HG03280 (cell line): ENCODE data around the gene TMTC4.
"Not testable (repeated sequence)": the region's sequence is repeated elsewhere in the genome, so short reads cannot be mapped to it uniquely, and the experiment has no call there.

Experiments
- ATAC-seq: cut with Tn5 transposase; IDR thresholded peaks from one replicate; pipeline ENCODE4 v1.9.1; 2021; ENCODE audit warnings: mild to moderate bottlenecking, moderate library complexity; ENCODE audit not compliant: unreplicated experiment

TMTC4 gene

DNA sequence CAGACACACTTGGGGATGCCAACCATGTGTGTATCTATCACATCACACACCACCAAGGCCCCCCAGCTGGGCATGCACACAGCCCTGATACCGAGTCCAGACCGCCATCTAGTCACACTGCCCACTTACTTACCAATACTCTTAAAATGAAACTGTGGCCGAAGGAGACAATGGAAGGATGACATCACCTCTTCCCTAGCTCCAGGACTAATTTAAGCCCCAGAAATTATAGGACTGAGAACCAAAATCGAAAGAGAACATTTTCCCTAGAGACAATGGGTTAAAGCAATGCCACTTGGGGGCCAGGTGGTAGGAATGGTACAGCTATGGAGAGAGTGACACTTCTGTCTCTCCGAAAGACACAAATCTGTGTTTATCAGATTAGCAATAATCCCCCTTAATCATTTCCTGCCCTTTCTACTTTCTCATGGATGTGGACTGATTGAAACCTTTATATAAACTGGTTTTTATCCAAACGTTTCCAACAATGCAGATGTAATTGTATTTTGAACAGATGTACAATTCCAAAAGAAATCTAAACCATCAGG is 85.3 kb downstream of the TMTC4 start:
- no peak for ATAC-seq

DNA sequence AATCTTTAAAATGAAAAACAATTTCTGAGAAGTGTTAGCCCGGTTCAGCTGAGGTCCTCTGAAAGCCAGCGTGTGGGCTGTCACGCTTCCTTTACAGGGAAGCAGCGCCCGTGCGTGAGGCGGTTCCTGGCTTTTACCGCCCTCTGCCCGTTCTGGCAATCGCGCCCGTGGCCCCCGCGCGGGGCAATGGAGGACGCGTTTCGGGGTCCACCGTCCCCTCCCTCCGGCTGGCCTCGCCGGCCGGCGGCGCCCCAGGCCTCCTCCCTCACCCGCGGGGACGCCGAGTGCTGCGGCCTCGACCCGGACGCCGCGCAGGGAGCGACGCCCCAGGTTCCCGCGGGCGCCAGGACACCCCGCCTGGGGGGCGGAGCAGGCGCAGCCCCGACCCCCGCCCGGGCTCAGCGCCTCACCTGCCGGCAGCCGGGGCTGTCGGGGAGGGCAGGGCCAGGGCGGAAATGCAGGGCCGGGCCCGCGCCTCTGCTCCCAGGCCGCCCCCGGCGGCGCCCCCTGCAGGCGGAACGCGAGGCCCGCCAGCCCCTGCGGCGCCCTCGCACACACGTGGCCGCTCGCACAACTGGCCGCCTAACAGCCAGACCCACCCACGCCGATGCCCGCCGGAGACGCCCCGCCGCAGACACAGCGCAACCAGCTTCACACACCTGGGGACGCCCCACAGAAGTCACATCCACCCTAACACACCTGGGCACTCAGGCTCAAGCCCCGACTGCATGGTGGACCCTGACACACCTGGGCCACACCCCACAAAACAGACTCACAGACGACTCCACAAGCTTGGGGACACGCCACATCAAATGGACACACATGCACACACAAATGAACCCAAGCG is 86.0 kb downstream of the TMTC4 start, which contains the start of gene GGACT:
GGACT (minus strand) TSS at position 459 of the 847 bp plus-strand sequence. CDS start 56,198 bp downstream, outside the sequence.
- peak; percentile 98 for ATAC-seq

DNA sequence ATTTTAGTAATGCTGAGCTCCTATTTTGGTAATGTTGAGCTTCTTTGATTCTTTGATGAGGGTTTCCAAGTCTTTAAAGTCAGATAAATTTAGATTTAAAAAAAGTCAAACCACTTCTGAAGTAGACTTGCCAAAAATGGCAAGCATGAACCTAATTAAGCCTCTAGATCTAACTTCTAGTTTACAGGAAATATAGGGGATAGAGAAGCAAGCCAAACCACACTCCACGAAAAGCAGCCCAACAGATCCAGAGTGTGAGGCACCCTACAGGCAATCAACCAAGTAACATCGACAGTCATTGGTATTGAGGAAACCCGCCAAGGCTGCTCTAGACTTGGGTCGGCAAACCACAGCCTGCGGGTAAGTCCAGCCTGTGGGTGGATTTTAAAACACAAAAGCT is 89.7 kb downstream of the TMTC4 start:
- no peak for ATAC-seq

DNA sequence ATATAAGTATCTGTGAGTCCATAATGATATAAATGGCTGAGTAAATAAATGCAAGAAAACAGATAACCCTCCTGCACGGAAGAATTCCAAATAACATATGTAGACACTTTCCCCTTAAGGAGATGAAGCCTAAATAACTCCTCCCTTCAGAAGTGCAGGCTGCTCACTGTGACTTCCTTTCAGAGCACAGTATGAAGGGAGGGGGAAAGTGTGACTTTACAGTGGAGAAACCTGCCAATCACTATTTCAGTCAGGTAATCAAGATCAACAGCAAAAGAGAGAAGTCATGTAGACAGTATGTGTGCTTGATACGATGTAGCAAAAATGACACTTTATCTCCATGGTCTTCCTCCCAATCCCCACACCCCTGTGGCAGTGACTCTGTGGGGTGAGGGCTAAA is 93.1 kb downstream of the TMTC4 start:
- no peak for ATAC-seq

DNA sequence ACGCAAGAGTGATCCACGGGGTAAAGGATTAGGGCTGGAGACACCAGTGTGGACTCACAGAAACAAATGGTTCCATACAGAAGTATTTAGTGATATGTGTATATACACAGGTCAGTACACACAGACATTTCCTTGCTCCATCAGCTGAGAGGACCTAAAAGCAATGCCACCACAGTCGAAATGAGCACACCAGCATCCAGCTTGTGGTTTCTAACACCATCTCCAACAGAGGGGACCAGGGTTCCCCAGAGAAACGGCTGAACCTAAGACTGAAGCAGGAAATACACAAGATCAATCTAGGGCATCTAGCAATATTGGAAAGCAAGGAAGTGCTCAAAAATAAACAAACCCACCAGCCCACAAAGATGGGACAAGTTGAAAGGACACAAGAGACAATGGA is 93.6 kb downstream of the TMTC4 start:
- ATAC-seq = no peak

DNA sequence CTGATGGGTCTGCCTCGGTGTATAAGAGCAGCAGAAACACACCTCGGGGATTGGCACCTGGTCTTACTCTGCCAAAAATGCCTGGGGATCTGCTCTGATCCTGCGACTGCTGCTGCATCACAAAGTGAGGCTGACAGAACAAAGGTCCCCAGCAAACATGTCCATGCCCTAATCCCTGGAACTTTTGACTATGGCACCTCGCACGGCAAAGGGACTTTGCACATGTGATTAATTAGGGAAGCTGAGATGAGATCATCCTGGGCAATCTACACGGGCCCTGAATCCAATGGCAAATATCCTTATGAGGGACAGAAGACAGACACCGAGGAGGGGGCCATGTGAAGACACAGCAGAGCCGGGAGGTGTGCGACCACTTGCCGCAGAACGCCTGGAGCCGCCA is 94.5 kb downstream of the TMTC4 start:
- ATAC-seq = no peak

DNA sequence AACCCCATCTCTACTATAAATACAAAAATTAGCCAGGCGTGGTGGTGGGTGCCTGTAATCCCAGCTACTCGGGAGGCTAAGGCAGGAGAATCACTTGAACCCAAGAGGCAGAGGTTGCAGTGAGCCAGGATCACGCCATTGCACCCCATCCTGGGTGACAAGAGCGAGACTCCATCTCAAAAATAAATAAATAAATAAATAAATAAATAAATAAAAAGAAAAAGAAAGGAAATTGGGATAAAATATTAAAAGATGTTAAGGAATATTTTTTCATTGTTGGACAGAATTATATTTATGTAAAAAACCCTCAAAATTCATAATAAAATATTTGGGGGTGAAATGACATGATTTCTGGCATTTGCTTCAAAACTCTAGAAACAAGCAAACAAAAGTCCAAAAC is 97.4 kb downstream of the TMTC4 start:
- not testable (repeated sequence) for ATAC-seq

DNA sequence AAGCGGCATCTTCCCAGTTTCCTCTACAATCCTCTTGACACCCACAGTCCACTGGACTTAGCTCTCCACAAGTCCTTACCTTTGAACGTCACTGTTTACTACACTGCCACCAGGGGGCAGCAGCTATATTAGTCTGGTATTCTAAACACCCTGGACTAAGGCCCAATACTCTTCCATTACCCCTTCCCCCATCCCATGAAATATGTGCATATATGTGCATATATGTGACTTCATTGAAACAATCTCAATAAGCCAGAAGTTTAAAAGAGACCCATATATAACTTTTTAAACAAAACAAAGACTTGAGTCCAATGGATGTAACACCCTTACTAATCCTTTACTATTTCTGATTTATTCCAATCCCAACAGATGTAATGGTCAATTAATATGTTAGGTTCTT is 101.5 kb downstream of the TMTC4 start:
- ATAC-seq = peak; percentile 92

DNA sequence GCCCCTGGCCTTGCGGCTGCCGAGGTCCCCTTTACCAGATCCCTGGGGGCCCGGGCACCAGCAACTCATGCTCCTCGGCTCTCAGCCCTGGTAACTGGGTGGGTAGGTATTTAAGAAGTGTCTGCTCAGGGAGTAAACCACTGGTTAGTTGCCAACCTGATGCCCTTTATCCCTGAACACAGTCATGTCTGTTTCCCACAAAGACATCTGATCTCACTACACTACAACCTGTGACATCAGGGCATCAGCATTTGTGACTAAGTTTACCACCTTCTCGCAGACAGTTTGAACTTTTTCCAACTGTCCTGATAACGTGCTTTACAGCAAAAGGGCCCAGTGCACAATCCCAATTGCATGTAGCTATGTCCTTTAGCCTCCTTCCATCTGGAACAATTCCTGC is 108.1 kb downstream of the TMTC4 start:
- no peak for ATAC-seq

DNA sequence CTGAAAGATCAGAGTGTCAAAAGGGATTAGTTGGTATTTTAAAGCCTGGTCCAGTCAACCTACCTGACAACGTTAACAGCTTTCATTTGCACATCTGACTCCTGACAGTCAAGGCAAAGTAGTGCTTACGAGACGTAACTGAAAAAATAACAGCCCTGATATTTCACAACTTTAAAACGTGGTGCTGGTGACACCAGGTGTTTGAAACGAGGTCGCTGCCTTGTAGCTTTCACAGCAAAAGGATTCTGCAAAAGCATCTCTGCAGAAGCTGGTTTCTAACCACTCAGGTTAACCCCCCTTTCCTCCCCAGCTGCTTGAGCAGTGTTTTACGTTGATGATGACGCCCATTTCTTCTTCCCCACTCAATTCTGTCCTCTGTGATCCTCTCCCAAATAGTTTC is 109.3 kb downstream of the TMTC4 start:
- ATAC-seq = no peak

DNA sequence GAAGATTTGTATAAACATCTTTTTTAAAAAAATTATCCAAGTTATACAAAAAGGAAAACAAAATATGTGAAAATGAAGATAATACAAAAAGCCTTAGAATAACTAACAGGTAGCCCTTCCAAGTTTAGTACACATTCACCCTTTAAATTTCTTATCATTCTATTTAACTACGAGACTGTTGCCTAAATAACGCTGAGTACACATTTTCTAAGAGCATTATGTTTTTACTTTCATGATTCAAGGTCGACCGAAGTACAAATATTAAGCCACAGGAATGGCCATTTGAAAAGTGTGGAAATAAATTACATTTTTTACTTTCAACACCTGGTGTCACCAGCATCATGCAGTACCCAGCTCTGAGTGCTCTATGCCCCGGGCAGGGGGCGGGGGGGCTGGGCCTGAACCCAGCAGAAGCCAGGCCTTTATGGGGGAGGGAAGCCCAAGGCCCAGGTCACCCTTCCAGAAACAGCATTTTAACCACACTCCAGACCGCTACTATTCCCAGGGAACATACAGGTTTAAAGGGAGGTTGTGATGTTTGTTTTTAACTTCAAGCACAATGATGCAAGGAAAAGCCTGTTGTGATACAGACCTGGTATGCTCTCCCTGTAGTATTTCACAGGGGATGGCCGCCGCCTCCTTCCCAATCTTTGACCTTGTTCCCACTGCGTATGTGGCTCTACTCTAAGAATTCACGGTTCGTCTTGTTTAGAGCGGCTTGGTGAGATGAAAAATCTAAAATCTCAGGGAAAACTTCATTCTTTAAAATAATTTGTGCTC is 110.0 kb downstream of the TMTC4 start:
- no peak for ATAC-seq

DNA sequence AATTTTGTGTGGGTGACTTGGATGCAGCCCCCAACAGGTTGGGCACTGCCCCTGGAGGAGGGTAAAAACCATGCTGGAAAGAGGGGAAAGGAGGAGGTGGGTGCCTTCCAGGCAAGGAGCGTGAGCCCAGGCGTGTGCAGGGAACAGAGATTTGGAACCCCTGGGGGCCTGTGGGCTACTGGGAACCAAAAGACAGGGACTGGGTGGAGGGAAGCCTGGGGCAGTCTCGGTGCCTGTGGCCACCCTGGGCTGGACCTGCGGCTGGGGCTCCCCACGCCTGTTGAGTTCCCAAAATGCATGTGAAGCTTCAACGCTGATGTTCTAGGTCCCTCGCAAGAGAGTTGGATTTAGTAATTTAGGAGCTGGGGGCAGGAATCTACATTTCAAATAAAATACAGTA is 110.8 kb downstream of the TMTC4 start:
- ATAC-seq = no peak

DNA sequence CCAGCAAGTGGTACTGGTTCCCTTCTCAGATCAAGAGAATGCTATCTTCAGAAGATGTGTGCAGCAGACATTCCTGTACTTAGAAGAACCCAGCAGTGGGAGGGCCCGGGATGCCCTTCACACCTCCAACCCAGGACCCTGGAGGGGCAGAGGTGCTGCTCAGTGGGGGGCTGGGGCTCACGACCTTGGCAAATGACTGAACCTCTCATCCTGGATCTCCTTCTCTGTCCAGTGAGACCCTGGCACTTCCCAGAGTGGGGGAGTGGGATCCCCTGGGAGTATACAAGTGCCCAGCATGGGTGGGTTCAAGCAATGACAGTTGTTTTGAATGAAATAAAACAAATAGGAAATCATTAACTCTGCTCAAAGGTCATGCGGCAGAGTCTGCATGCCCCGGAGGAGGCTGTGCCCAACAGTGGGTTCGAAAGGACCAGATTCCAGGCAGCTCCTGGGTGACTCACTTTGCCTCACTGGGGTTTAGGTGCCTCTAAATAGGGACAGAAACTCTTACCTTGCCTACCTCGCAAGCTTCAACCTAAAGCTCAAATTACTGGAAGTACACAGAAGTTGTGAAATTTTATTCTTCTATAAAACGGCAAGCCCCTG is 112.9 kb downstream of the TMTC4 start:
- no peak for ATAC-seq

DNA sequence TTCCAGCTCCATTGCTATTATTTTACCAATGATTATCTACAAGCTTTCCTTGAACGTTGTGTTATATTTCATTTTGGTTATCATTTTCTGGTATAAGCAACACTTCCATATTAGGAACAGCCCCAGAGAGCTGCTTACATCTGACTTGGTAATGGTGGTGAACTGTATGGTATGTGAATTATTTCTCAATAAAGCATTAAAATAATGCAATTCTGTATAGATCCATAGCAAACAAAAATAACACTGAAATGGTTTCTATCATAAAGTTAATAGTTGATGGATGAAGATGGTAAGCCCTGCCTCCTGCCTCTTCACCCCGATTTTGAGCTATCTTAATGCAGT is 113.5 kb downstream of the TMTC4 start:
- ATAC-seq = no peak

DNA sequence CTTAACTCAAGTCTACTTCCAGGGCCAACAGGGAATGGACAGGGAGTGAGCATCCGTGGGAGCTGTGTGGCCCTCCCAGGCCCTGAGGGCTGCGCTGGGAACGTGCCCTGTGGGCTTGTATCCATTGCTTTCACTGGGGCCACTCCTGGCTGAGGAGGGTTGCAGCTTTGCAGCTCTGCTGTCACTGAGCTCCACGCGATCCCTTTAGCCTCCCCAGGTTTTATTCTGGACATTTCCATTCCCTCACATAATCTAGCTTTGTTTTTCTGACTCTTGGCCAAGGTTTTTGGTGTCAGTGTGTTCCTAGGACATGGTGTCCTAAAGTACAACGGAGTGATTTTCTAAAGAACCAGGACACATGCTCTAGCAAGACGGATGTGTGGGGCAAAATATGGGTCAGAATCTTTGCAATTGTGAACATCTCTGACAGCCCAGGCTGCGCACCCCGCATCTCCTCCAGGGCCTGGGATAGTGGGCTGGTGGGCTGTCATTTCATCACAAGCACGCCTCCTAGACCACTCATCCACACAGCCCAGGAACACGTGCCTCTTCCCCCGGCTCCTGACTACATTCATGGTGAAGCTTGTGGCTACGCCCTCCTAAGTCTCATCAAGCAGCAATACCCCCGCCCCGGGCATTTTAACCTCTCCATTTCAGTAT is 114.0 kb downstream of the TMTC4 start:
- ATAC-seq = no peak

DNA sequence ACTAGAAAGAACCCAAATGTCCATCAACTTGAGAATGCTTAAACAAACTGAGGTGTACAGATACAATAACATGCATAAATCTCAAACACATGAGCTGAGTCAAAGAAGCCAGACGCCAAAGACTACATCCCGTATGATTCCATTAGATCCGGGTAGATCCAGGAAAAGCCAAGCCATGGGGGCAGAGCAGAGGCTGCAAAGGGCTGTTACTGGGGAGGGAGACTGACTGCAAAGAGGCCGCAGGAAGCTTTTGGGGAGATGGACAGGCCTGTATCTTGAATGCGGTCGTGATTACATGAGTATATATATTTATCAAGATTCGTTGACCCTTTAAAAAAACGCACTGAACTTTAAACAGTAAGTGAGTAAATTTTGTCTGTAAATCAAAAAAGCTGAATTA is 114.7 kb downstream of the TMTC4 start:
- no peak for ATAC-seq
